CD4-positive, alpha-beta T cell treated with Interleukin-4 for 4 hours (primary cell): ENCODE results near the gene CCZ1B.
A peak's percentile ranks its signal among the peaks of the same experiment; 100 is the strongest.
"Not testable (repeated sequence)": the region's sequence is repeated elsewhere in the genome, so short reads cannot be mapped to it uniquely, and the experiment has no call there.

Experiments used
- DNase-seq: peaks from one replicate; pipeline ENCODE4 v3.0.0-alpha.2; 2020

The CCZ1B gene

DNA sequence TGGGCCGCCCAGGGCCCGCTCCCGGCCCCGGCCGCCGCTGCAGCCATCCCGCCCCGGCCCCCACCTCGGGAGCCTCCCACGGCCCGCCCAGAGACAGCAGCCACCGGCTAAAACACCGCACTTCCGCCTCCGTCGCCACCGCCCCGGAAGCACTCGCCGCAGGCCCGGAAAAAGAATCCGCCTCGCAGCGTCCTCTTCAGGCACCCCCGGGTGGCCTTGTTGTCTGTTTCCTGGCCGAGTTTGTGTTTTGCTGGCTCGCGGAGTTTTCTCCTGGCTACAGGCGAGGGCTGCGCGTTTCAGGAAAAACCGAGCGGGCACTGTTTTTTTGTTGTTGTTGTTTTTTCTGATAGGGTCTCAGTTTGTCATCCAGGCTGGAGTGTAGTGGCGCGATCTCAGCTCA is at the start of gene CCZ1B:
CCZ1B (minus strand) TSS at position 125 of the 400 bp plus-strand sequence; CDS start at position 47, 78 bp downstream.
- peak; percentile 87 for DNase-seq

DNA sequence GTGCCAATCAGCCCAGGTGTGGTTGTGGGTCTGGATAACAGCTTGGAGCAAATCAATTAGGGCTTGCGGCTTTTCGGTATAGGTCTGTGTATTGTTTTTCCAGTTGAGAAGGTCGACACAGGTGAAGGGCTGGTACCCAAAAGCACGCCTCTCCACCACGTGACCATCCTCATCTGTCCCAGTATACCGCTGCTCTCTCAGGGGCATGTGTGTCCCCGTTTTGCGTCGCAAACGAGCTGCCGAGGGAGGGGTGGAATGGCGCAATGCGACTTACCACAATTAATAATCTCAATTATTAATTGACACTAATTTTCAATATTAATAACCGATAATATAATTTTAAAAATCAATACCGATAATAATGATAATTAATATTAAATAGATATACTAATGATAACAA is 48.9 kb upstream of the CCZ1B start:
- DNase-seq: not testable (repeated sequence)

DNA sequence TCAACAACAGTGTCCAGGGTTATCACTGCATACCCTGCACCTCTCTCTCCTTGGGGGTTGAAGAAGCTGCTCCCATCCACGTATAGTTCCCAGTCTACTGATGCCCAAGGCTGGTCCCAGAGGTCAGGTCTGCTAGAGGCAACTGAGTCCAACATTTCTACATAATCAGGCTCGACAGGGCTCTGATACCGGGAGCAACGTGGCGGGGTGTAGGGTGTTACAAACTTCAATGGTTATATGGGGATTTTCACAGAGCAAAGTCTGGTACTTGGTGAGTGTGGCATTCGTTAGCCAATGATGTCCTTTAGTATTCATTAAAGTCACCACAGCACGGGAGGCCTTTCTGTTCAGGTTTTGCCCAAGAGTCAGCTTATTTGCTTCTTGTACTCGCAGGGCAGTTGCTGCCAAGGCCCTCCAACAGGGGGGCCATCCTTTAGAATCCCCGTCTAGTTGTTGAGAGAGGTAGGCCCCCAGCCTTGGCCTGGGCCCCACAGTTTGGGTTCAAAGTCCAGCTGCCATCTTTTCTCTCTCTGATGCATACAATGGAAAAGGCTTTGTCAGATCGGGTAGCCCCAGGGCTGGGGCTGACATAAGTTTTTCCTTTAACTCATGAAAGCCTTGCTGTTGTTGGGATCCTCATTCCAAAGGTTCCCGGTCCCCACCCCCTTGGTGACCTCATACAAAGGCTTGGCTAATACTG is 46.3 kb upstream of the CCZ1B start:
- DNase-seq: not testable (repeated sequence)

DNA sequence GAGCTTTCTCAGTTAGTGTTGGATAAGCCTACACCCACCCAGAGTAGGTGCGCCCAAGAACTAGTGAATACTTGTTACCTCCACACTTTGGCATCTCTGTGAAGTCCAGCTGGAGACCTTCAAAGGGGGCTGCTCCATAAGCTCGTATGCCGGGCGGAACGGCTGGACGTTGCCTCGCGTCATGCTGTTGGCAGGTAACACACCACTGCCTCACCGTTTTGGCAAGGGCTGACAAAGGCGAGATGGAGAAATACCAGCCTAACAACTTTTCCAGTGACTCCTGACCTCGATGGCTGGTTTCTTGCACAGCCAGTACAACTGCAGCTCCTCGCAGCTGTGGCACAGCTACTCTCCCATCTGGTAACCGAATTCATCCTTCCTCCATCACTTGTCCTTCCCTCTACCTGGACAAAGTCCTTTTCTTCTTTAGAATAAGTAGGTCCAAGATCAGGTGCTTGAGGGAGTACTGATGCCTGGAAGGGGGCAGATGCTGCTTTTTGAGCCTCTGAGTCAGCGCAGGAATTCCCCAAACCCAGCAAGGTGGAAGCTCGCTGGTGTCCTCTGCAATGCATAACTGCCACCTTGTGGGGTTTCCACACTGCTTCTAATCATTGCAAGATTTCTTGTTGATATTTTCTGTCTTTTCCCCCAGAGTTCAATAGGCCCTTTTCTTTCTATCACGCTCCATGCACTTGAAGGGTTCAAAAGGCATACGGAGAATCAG is 45.5 kb upstream of the CCZ1B start:
- DNase-seq: not testable (repeated sequence)

DNA sequence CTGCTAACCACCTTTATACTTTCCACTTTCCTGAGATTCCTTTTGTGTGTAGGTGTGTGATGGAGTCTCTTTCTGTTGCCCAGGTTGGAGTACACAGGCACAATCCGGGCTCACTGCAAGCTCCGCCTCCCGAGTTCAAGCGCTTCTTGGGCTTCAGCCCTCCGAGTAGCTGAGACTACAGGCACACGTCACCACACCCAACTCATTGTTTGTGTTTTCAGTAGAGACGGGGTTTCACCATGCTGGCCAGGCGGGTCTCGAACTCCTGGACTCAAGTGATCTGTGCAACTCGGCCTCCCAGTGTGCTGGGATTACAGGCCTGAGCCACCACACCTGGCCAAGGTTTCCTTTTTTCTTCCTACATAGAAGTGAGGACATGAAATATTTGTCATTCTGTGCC is 38.7 kb upstream of the CCZ1B start:
- DNase-seq: not testable (repeated sequence)

DNA sequence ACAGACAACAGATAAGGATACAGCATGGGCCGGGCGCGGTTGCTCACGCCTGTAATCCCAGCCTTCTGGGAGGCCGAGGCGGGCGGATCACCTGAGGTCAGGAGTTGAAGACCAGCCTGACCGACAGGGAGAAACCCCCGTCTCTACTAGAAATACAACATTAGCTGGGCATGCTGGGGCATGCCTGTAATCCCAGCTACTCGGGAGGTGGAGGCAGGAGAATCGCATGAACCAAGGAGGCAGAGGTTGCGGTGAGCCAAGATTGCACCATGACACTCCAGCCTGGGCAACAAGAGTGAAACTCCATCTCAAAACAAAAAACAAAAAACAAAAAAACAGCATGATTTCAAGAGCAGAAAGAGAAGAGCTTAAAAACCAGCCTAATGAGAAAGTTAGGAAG is 38.1 kb upstream of the CCZ1B start:
- DNase-seq: not testable (repeated sequence)

DNA sequence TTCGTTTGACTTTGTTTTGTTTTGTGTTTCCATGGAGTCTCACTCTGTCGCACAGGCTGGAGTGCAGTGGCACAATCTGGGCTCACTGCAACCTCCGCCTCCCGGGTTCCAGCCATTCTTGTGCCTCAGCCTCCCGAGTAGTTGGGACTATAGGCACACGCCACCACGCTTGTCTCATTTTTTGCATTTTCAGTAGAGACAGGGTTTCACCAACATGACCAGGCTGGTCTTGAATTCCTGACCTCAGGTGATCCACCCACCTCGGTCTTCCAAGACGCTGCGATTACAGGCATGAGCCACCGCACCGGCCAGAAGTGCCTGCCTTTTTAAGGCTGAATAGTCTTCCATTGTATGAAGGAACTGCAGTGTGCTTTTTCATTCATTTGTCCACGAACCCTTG is 36.8 kb upstream of the CCZ1B start:
- not testable (repeated sequence) for DNase-seq

DNA sequence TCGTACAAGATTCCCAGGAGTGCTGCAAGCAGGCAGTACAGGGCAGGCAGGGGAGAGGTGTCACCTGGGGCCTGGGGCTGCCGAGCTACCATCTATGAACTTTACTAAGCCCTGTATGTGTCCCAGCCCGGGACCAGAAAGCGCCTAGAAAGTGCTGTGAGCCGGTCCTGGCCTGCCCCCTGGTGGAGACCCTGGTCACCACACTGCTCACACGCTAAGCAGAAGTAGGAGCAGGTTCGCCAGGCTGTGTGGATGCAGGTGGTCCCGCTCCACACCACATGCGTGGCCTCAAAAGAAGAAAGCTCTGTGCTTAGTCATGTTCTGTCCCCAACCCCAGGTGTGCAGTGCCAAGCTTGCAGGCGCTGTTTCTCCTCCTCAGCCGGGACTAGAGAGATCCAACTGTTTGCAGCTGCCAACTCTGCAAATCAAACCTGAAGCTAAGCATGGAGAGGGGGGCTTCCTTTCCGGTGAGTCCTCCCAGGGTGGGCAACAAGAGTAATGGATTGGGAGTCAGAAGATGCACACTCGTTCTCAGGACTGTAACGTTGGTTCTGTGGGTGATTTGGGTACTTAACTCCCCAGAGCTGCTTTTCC is 31.7 kb upstream of the CCZ1B start:
- DNase-seq: peak; percentile 76

DNA sequence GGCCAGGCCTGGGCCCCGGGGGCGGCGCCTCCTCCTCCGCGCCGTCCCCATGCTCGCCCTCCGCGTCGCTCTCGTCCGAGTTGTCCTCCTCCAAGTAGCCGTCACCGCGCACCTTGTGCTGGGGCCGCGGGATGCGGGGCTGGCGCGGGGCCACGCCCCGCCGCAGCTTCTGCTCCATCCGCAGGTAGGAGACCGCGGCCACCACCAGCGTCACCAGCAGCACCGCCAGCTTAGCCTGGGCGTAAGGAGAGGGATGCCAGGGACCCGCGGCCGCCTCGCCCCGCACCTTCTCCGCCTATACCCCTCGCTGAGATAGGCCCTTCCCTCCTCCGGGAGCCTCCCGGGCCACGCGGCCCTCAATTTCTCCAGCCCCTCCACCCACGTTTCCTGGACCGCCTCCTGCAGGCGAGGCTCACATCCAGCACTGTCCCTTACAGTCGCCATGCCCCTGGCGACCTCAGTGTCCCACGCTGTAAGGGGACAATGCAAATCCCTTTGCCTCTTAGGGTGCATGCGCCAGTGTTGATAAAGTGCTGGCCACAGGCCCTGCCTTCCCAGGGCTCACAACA is 29.6 kb upstream of the CCZ1B start:
- DNase-seq: not testable (repeated sequence)

DNA sequence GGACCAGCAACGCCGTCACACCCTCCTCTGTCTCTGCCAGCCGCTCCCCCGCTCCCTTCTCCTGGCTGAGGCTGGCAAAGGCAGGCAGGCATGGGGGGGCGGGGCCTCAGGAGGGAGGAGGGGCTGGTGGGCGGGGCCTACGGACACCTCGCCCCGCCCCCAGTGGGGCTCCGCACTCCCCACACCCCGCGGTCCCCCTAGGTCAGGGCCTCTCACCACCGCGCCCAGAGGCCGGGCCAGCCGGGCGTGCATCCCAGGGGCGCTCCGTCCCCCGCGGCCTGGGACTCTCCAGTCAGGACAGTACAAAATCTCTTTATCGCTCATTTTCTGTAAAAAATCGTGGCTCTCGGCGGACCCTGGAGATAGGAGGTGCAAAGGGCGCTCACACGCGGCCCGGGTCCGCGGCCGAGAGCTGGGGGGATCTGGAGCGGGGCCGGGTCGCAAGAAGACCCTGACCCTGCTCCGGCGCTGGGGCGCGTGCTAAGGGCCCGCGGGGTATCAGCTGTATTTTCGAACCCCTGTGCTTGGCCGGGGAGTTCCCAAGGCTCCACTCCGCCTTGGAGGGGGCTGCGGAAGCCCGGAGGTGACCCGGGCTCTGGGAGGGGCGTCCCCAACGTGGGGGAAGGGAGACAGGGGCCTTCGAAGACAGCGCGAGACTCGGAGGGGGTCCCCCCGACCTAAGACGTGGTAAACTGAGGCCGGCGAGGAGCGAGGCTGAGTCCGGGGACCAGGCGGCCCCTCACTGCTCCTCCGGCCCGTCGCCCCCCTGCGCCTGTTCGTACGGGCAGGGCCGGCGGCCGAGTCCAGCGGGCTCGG is 28.9 kb upstream of the CCZ1B start:
- DNase-seq: not testable (repeated sequence)

DNA sequence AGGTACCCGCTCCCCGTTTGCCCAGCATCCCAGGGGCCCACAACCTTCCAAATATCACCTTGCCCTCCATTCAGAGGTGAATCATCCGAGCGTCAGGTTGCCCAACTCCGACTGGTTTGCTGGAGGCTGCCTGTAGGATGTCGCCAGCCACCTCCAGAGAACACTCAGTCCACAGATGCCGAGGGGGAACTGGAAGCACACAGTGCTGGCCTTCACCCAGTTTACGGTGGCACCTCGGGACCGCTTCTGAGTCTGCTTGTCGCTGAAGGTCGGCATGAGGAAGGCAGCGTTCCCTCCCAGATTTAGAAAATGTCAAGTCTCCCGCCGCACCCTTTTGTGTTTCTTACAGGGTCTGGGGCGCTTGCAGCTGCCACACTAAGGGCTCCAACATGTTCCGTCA is 27.6 kb upstream of the CCZ1B start:
- not testable (repeated sequence) for DNase-seq

DNA sequence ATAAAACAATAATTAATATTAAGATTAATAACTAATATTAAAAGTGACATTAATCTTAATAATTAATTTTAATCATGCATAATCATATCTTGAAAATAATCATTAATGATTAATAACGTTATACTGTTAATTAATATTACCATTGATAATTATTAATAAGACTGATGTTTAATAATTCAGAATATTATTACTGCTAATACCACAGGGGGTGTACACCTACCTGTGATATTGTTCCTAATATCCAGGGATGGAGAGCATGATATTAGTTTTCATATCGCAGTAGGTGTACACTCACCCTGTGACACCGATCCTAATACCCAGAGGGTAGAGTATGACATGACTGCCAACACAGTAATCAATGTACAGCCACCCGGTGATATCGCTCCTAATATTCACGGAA is 23.1 kb upstream of the CCZ1B start:
- DNase-seq: not testable (repeated sequence)

DNA sequence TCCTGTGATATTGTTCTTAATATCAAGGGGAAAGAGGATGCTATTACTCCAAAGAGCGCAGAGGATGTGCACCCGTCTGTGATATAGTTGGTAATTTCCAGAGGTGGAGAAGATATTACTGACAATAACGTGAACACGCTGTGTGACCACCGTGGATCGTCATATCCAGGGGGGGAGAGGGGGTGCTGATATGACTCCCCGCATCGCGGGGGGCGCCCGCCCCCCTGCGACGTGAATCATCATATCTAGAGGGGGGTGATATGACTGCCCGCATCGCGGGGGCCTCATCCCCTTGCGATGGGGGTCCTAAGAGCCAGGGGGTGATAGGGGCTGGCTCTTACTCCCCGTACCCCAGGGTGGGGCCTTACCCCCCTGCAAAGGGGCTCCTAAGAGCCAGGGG is 21.7 kb upstream of the CCZ1B start:
- DNase-seq: not testable (repeated sequence)

DNA sequence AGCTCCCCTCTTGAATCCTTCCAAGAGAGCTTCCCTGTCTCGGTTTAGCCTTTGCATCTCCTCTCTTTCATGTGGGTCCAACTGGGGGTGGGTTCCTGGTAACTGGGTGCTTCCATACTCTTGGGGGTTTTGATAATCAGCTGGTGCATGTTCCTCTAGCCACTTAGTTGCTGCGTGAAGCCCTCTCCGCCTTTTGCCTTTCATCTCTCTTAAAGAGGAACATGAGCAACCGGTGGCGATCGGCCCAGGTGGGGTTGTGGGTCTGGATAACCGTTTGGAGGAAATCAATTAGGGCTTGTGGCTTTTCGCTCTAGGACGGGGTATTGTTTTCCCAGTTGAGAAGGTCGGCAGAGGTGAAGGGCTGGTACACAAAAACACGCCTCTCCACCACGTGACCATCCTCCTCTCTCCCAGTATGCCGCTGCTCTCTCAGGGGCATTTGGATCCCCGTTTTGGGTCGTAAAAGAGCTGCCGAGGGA is 19.9 kb upstream of the CCZ1B start:
- DNase-seq: not testable (repeated sequence)

DNA sequence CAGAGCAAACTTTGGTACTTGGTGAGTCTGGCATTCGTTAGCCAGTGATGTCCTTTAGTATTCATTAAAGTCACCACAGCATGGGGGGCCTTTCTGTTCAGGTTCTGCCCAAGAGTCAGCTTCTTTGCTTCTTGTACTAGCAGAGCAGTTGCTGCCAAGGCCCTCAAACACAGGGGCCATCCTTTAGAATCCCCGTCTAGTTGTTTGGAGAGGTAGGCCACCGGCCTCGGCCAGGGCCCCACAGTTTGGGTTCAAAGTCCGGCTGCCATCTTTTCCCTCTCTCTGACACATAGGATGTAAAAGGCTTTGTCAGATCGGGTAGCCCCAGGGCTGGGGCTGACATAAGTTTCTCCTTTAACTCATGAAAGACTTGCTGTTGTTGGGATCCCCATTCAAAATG is 17.6 kb upstream of the CCZ1B start:
- not testable (repeated sequence) for DNase-seq

DNA sequence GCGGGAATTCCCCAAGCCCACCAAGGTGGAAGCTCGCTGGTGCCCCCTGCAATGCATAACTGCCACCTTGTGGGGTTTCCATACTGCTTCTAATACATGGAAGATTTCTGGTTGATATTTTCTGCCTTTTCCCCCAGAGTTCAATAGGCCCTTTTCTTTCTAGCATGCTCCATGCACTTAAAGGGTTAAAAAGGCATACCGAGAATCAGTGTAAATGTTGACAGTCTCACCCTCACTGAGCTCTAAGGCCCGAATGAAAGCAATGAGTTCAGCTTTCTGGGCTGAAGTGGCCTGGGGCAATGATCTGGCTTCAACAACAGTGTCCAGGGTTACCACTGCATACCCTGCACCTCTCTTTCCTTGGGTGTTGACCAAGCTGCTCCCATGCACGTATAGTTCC is 17.0 kb upstream of the CCZ1B start:
- not testable (repeated sequence) for DNase-seq

DNA sequence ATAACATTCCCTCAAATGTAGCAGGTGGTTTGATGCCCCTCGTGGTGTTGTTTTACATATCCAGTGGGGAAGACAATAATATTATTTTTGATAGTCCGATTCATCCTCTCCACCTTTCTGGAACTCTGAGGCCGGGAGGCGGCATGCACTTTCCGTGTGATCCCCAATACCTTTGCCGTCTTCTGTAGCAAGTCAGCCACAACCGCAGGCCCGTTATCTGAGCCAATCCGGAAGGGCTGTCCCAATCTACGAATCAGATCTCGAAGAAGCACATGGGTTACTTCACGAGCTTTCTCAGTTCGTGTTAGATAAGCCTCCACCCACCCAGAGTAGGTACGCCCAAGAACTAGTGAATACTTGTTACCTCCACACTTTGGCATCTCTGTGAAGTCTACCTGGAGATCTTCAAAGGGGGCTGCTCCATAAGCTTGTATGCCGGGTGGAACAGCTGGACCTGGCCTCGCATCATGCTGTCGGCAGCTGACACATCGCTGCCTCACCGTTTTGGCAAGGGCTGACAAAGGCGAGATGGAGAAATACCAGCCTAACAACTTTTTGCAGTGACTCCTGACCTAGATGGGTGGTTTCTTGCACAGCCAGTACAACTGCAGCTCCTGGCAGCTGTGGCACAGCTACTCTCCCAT is 16.3 kb upstream of the CCZ1B start:
- DNase-seq: not testable (repeated sequence)

DNA sequence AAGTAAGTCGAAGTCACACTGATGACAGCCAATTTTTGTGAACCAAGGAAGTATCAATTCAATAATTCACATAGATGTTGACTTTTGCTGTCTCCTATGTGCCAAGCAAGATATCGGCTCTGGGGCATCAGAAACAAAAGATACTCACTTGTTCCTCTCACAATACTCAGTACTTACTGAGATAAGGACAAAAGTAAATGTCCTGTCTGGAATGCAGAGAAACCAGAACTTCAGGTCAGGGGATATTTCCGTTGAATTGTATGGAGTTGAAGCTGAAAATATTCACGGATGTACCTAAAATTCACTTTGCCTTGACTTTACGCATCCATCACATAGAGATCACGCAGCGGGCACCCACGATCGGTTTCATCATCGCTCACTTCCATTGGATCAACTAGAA is 11.0 kb upstream of the CCZ1B start:
- DNase-seq: not testable (repeated sequence)

DNA sequence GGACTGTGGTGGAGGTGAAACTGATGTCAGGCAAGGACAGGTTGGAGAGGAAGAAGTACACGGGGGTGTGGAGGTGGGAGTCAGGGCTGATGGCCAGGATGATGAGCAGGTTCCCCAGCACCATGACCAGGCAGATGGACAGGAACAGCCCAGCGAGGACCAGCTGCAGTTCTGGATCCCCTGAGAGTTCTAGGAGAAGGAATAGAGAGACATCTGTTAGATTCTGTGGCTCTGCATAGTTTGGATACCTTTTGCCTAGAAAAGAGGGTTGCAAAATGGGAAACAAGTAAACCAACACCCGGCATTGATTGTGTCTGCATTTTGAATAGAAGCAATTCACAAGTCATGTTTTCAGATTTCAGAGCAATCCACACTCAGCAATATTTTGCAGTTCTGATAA is 9.4 kb upstream of the CCZ1B start:
- DNase-seq: not testable (repeated sequence)

DNA sequence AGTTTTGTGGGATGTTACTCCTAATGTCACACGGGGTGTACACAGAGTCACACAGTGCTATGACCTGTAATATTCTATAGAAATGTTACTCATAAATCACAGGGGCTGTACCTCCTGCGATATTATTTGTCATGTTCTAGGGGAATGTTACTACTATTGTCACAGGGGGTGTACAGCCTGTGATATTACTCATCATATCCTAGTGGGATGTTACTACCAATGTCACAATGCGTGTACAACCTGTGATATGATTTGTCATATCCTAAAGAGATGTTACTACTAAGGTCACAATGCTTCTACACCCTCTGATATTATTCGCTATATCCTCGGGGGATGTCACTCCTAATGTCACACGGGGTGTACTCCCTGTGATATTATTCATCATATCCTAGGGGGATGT is 7.6 kb upstream of the CCZ1B start:
- no peak for DNase-seq

DNA sequence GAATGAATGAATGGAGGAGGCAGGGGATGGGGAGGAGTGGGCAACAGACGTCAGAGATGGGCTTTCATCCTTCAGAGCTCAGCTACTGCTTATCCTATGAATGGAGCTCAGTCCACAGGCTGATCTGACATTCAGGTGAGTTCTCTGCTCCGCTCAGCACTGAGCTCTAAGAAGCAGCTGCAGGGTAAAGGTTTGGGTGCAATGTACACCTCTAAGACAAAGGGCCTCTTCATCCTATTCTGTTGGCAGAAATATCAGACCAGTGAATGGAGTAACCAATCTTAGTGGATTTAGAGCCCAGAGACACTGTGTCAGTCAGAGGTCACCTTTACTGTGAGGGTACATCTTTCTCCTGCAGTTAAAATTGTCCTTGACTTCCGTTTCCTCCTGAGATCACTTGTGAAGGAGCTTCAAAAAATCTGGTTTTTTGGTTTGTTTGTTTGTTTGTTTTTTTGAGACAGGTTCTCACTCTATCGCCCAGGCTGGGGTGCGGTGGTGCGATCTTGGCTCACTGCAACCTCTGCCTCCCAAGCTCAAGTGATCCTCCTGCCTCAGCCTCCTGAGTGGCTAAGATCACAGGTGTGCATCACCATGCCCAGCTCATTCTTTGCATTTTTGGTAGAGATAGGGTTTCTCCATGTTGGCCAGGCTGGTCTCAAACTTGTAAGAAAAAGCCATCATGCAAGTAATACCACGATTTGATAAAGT is 5.1 kb upstream of the CCZ1B start:
- no peak for DNase-seq
